ENCODE measurements around the gene PDE11A. TPM values are rescaled to one million over a fixed set of nuclear protein-coding genes. Genes with fewer than 3 reads are reported as not detected.

PDE11A gene
- total and polyA plus RNA-seq, 2 experiments from 2014 or later, result 0.08 to 0.73 TPM

DNA sequence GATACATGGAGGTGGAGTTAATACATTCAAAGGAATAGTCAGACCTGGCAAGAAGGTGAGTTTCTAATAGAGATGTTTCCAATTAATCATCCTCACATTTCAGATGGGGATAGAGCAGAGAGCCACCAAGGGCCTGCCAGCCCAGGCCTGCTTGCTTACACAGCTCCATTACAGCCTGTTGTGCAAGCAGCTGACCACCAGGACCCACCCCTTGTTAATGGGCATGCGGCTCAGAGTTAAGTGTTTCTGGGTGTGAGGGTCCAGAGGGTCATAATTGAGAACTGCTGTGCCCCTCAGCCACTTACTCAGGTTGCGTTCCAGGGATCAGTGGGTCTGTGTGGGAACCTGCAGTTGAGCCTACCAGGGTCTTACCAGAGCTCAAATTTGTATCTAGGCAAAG lies 480.2 kb downstream of the PDE11A start:
- Histone ChIP-seq H3K4me2 (no peak overlapping the region), H3K27me3 (ENCODE audit: insufficient read depth) (no peaks in the 10 kb centered on the region), H3K79me2 (replicated peaks; ENCODE audit: insufficient read depth) (no peaks in the 10 kb centered on the region), H4K20me1 (replicated peaks; ENCODE audit: insufficient read depth) (no peaks in the 10 kb centered on the region), H2AFZ (no peak overlapping the region), H3K27ac (ENCODE audit: low read depth) (no peak overlapping the region), H3F3A (replicated peaks; ENCODE audit: low read depth) (no peaks in the 10 kb centered on the region), H3K9me2 (ENCODE audit: insufficient read depth) (no peaks in the 10 kb centered on the region), H3K4me3 (no peak overlapping the region), H3K36me3 (ENCODE audit: insufficient read depth) (no peaks in the 10 kb centered on the region), H3K4me1 (ENCODE audit: insufficient read depth) (peaks cover 10% of the 10 kb centered on the region)
- H3K27ac Mint-ChIP-seq, result no peak overlapping the region
- no peak for DNase-seq (ENCODE audit: low spot score)
- H3K4me1 Mint-ChIP-seq, result peaks cover 11% of the 10 kb centered on the region; the same call in 2 of the 3 replicates
- no peaks in the 10 kb centered on the region for H3K9me3 Mint-ChIP-seq
- no peak overlapping the region for H3K4me3 Mint-ChIP-seq
- ATAC-seq, result no peak
- peaks cover 1% of the 10 kb centered on the region for H3K27me3 Mint-ChIP-seq (ENCODE audit: insufficient read depth, low read depth, poor library complexity)
- H3K36me3 Mint-ChIP-seq (ENCODE audit: low read depth), result no peaks in the 10 kb centered on the region
- TF ChIP-seq, protein P1, sequence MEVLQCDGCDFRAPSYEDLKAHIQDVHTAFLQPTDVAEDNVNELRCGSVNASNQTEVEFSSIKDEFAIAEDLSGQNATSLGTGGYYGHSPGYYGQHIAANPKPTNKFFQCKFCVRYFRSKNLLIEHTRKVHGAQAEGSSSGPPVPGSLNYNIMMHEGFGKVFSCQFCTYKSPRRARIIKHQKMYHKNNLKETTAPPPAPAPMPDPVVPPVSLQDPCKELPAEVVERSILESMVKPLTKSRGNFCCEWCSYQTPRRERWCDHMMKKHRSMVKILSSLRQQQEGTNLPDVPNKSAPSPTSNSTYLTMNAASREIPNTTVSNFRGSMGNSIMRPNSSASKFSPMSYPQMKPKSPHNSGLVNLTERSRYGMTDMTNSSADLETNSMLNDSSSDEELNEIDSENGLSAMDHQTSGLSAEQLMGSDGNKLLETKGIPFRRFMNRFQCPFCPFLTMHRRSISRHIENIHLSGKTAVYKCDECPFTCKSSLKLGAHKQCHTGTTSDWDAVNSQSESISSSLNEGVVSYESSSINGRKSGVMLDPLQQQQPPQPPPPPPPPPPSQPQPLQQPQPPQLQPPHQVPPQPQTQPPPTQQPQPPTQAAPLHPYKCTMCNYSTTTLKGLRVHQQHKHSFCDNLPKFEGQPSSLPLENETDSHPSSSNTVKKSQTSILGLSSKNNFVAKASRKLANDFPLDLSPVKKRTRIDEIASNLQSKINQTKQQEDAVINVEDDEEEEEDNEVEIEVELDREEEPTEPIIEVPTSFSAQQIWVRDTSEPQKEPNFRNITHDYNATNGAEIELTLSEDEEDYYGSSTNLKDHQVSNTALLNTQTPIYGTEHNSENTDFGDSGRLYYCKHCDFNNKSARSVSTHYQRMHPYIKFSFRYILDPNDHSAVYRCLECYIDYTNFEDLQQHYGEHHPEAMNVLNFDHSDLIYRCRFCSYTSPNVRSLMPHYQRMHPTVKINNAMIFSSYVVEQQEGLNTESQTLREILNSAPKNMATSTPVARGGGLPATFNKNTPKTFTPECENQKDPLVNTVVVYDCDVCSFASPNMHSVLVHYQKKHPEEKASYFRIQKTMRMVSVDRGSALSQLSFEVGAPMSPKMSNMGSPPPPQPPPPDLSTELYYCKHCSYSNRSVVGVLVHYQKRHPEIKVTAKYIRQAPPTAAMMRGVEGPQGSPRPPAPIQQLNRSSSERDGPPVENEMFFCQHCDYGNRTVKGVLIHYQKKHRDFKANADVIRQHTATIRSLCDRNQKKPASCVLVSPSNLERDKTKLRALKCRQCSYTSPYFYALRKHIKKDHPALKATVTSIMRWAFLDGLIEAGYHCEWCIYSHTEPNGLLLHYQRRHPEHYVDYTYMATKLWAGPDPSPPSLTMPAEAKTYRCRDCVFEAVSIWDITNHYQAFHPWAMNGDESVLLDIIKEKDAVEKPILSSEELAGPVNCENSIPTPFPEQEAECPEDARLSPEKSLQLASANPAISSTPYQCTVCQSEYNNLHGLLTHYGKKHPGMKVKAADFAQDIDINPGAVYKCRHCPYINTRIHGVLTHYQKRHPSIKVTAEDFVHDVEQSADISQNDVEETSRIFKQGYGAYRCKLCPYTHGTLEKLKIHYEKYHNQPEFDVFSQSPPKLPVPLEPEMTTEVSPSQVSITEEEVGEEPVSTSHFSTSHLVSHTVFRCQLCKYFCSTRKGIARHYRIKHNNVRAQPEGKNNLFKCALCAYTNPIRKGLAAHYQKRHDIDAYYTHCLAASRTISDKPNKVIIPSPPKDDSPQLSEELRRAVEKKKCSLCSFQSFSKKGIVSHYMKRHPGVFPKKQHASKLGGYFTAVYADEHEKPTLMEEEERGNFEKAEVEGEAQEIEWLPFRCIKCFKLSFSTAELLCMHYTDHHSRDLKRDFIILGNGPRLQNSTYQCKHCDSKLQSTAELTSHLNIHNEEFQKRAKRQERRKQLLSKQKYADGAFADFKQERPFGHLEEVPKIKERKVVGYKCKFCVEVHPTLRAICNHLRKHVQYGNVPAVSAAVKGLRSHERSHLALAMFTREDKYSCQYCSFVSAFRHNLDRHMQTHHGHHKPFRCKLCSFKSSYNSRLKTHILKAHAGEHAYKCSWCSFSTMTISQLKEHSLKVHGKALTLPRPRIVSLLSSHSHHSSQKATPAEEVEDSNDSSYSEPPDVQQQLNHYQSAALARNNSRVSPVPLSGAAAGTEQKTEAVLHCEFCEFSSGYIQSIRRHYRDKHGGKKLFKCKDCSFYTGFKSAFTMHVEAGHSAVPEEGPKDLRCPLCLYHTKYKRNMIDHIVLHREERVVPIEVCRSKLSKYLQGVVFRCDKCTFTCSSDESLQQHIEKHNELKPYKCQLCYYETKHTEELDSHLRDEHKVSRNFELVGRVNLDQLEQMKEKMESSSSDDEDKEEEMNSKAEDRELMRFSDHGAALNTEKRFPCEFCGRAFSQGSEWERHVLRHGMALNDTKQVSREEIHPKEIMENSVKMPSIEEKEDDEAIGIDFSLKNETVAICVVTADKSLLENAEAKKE (CRISPR knock-in tag; IDR thresholded peaks at IDR 0.05), result no peak
- TF ChIP-seq JUNB (IDR thresholded peaks at IDR 0.05; ENCODE audit: unreplicated experiment) (no peak), POLR2AphosphoS5 (IDR thresholded peaks at IDR 0.05; ENCODE audit: low read depth) (no peak), CREB1 (CRISPR knock-in tag; IDR thresholded peaks at IDR 0.05; ENCODE audit: low read depth) (no peak), ZNF114 (CRISPR knock-in tag; IDR thresholded peaks at IDR 0.05) (no peak)
- TF ChIP-seq, protein P2, sequence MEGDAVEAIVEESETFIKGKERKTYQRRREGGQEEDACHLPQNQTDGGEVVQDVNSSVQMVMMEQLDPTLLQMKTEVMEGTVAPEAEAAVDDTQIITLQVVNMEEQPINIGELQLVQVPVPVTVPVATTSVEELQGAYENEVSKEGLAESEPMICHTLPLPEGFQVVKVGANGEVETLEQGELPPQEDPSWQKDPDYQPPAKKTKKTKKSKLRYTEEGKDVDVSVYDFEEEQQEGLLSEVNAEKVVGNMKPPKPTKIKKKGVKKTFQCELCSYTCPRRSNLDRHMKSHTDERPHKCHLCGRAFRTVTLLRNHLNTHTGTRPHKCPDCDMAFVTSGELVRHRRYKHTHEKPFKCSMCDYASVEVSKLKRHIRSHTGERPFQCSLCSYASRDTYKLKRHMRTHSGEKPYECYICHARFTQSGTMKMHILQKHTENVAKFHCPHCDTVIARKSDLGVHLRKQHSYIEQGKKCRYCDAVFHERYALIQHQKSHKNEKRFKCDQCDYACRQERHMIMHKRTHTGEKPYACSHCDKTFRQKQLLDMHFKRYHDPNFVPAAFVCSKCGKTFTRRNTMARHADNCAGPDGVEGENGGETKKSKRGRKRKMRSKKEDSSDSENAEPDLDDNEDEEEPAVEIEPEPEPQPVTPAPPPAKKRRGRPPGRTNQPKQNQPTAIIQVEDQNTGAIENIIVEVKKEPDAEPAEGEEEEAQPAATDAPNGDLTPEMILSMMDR (conservative IDR thresholded peaks at IDR 0.05; ENCODE audit: low read depth in 2 of 2), result no peak
